ENCODE results near the gene SPON1. TPM values are rescaled to one million over a fixed set of nuclear protein-coding genes. Genes with fewer than 3 reads are reported as not detected.

The SPON1 gene
- total RNA-seq, 3 donors from 2014 or later (not counting 1 experiment from before 2014, with no cell fraction given), result 0.09 to 0.18 TPM; not detected in 1

DNA sequence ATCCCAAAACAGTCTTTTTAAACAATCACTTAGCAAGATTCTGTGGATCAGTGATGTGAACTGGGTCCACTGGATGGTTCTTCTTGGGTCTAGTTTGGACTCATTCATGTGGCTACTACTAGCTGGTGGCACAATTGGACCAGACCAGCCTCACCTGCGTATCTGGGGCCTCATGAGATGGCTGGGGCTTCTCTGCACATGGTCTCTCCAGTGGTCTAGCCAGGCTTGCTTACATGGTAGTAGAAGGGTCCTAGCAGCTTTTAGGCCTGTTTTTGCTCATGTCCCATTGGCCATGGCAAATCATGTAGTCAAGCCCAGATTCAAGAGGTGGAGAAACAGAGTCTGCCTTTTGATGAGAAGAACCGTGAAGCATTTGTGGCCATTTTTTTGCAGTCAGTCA is 302.4 kb downstream of the SPON1 start:
- WGBS (ENCODE audit: insufficient coverage), result 95% methylated on average over 2 of the region's 2 CpGs
- intact Hi-C loops (cut with micrococcal nuclease), result no loop called here
- Histone ChIP-seq H3K27me3 (ENCODE audit: control insufficient read depth, insufficient read depth, low read length) (no peaks in the 10 kb centered on the region), H3K9me3 (ENCODE audit: control insufficient read depth, insufficient read depth, low read length) (no peaks in the 10 kb centered on the region), H3K4me3 (ENCODE audit: low read length) (no peak overlapping the region), H3K4me1 (ENCODE audit: control insufficient read depth, insufficient read depth, low read length) (peaks cover 1% of the 10 kb centered on the region), H3K36me3 (ENCODE audit: control insufficient read depth, insufficient read depth, low read length) (no peaks in the 10 kb centered on the region), H3K27ac (ENCODE audit: low read length) (no peak overlapping the region)
- H3K9me3 Mint-ChIP-seq, result no peaks in the 10 kb centered on the region
- TF ChIP-seq, protein P1, sequence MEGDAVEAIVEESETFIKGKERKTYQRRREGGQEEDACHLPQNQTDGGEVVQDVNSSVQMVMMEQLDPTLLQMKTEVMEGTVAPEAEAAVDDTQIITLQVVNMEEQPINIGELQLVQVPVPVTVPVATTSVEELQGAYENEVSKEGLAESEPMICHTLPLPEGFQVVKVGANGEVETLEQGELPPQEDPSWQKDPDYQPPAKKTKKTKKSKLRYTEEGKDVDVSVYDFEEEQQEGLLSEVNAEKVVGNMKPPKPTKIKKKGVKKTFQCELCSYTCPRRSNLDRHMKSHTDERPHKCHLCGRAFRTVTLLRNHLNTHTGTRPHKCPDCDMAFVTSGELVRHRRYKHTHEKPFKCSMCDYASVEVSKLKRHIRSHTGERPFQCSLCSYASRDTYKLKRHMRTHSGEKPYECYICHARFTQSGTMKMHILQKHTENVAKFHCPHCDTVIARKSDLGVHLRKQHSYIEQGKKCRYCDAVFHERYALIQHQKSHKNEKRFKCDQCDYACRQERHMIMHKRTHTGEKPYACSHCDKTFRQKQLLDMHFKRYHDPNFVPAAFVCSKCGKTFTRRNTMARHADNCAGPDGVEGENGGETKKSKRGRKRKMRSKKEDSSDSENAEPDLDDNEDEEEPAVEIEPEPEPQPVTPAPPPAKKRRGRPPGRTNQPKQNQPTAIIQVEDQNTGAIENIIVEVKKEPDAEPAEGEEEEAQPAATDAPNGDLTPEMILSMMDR (IDR thresholded peaks at IDR 0.05), result no peak
- H3K27me3 Mint-ChIP-seq (ENCODE audit: low read depth in 2 of 2), result no peaks in the 10 kb centered on the region
- ATAC-seq (no peak), DNase-seq (no peak)
- H3K36me3 Mint-ChIP-seq, result no peaks in the 10 kb centered on the region
- H3K27ac Mint-ChIP-seq, result peak overlapping the region in 1 of 2 donors; percentile 29
- H3K4me3 Mint-ChIP-seq, result no peak overlapping the region
- H3K4me1 Mint-ChIP-seq, result peaks cover 5 to 8% of the 10 kb centered on the region in 2 donors

DNA sequence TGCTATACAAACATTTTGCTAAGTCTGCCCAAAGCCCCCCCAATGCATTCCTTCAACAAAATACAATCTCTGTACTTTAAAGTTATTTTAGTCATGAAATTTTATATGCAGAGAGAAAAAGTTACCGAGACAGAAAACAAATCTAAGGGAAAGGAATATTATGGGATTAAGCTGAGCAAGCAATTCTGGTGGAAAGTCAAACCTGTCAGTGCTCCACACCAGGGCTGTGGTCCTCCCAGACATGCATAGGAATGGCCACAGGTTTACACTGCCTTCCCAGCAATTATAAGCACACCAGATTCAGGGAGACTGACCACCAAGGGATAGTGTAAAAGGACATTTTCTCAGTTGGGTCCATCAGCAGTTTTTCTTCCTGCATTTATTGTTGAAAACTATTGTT is 304.1 kb downstream of the SPON1 start:
- H3K4me1 ChIP-seq (ENCODE audit: control insufficient read depth, insufficient read depth, low read length), result peaks cover 15% of the 10 kb centered on the region
- H3K36me3 ChIP-seq (ENCODE audit: control insufficient read depth, insufficient read depth, low read length), result no peaks in the 10 kb centered on the region
- whole genome bisulfite sequencing (ENCODE audit: insufficient coverage), result 90% methylated on average over 1 of the region's 1 CpG
- DNase-seq (no peak), ATAC-seq (no peak)
- Mint-ChIP-seq H3K9me3 (no peaks in the 10 kb centered on the region), H3K27ac (no peak overlapping the region), H3K4me1 (peaks cover 21 to 25% of the 10 kb centered on the region in 2 donors), H3K27me3 (ENCODE audit: low read depth in 2 of 2) (no peaks in the 10 kb centered on the region), H3K4me3 (no peak overlapping the region), H3K36me3 (no peaks in the 10 kb centered on the region)
- no peaks in the 10 kb centered on the region for H3K9me3 ChIP-seq (ENCODE audit: control insufficient read depth, insufficient read depth, low read length)
- intact Hi-C loops (cut with micrococcal nuclease), result no loop called here
- TF ChIP-seq, protein P1 (IDR thresholded peaks at IDR 0.05), result no peak
- no peaks in the 10 kb centered on the region for H3K27me3 ChIP-seq (ENCODE audit: control insufficient read depth, insufficient read depth, low read length)
- H3K4me3 ChIP-seq (ENCODE audit: low read length), result no peak overlapping the region
- no peak overlapping the region for H3K27ac ChIP-seq (ENCODE audit: low read length)

DNA sequence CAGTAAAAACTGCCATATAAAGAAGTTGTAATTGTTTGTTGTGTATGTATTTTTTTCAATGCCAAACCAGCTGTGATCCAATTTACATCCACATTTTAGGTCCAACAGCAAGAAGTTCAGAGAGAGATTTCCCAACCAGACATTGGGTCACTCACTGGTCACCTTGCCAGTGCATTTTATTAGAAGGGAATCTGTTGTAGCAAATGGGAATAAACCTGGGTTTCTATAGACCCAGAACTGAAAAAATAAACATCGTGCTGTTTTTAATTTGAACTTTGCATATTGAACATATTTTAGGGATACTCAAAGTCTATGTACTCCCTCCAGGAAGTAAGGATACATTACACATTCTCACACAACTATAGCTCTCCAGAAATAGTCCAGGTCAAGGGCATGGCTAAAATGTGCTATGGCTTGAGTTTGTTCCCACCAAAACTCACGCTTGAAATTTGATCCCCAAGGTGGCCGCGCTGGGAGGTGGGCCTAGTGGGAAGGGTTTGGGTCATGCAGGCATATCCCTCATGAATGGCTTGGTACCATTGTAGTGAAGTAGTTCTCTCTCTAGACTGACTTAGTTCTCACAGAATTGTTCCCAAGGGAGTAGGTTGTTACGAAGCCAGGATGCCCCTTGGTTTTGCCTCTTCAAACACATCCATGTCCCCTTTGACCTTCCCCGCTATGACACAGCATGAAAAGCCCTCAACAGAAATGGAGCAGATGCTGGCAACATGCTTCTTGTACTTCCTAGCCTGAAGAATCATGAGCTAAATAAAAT is 305.5 kb downstream of the SPON1 start:
- TF ChIP-seq, protein P1 (IDR thresholded peaks at IDR 0.05), result no peak
- no peak overlapping the region for H3K4me3 ChIP-seq (ENCODE audit: low read length)
- no peaks in the 10 kb centered on the region for H3K36me3 ChIP-seq (ENCODE audit: control insufficient read depth, insufficient read depth, low read length)
- H3K9me3 ChIP-seq (ENCODE audit: control insufficient read depth, insufficient read depth, low read length), result no peaks in the 10 kb centered on the region
- Mint-ChIP-seq H3K4me1 (peaks cover 30 to 34% of the 10 kb centered on the region in 2 donors), H3K27ac (no peak overlapping the region), H3K9me3 (no peaks in the 10 kb centered on the region), H3K36me3 (no peaks in the 10 kb centered on the region), H3K4me3 (no peak overlapping the region), H3K27me3 (ENCODE audit: low read depth in 2 of 2) (no peaks in the 10 kb centered on the region)
- intact Hi-C loops (cut with micrococcal nuclease), result no loop called here
- DNase-seq (no peak), ATAC-seq (no peak)
- no peaks in the 10 kb centered on the region for H3K27me3 ChIP-seq (ENCODE audit: control insufficient read depth, insufficient read depth, low read length)
- 97% methylated on average over 5 of the region's 6 CpGs for WGBS (ENCODE audit: insufficient coverage)
- H3K4me1 ChIP-seq (ENCODE audit: control insufficient read depth, insufficient read depth, low read length), result peaks cover 20% of the 10 kb centered on the region
- H3K27ac ChIP-seq (ENCODE audit: low read length), result no peak overlapping the region

All from natural killer cell (primary cell).